OCI-LY3 (cell line): ENCODE results near the gene GRXCR2.

Experiments used
- CTCF ChIP-seq: fragments of 200-600, 300-600 bp; sonication (generic); IDR thresholded peaks from 2 replicates; pipeline ENCODE4 v1.5.1; 2014; ENCODE audit warnings: antibody characterized with exemption, low read length, low read depth
- EZH2phosphoT487 ChIP-seq: fragments of 200-600 bp; shearing (Covaris generic); IDR thresholded peaks from 2 replicates; pipeline ENCODE4 v1.6.1; 2018; ENCODE audit warnings: antibody characterized with exemption, mixed run types, low read depth

DNA sequence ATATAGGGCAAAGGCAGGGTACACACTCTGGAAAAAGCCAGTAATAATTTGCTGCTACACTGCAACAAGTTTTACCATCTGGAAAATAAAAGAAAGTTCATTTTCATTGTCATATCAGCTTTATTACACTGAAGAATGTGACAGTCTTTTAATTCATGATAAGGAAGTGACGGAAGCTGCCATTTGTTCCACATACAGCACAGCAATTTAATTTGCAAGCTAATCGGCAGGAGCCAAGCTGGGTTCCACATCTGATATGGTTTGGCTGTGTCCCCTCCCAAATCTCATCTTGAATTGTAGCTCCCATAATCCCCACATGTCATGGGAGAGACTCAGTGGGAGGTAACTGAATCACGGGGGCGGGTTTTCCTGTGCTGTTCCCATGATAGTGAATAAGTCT is 54.2 kb downstream of the GRXCR2 start:
- TF ChIP-seq CTCF (no peak), EZH2phosphoT487 (no peak)
